PC-3 (cell line): ENCODE results near the gene C1QTNF2. TPM values are rescaled to one million over a fixed set of nuclear protein-coding genes. Genes with fewer than 3 reads are reported as not detected.

Experiments
- ATAC-seq: fragments of 200-7000 bp; cut with Tn5 transposase; 2 replicates; pipeline ENCODE4 v1.9.1; 2020; ENCODE audit warnings: mild to moderate bottlenecking, moderate library complexity
- BruUV-seq: library from RNA; stranded (reverse); fragments of 400-500 nt; replicated peaks from 2 replicates; lab custom pipeline; 2021; lab: Mats Ljungman, UMichigan
- CTCF ChIA-PET: fragments of 300-600 bp; sonication (Branson Sonifier 250); formaldehyde crosslinking; loops from one replicate; lab custom pipeline; 2022; ENCODE audit warnings: antibody characterized with exemption; lab: Charles Lee
- POLR2A ChIA-PET: fragments of 300-600 bp; sonication (Branson Sonifier 250); formaldehyde crosslinking; loops from one replicate; lab custom pipeline; 2022; ENCODE audit warnings: antibody characterized with exemption; ENCODE audit not compliant: unreplicated experiment; lab: Charles Lee
- DNase-seq: peaks from one replicate; pipeline ENCODE4 v3.0.0-alpha.2; 2015
- H2AFZ ChIP-seq: fragments of 300-600 bp; sonication (generic); 2 replicates; pipeline ENCODE4 v1.6.0; 2016; ENCODE audit warnings: antibody characterized with exemption, low read length
- H3F3A ChIP-seq: fragments of 300-600 bp; sonication (generic); one replicate; pipeline ENCODE4 v1.6.0; 2017; ENCODE audit warnings: antibody characterized with exemption, low read length, control low read depth, mild to moderate bottlenecking; ENCODE audit not compliant: unreplicated experiment
- H3K27ac ChIP-seq: fragments of 300-600 bp; sonication (generic); 2 replicates; pipeline ENCODE4 v1.5.1; 2016; ENCODE audit warnings: mild to moderate bottlenecking, low read length
- H3K27me3 ChIP-seq: fragments of 300-600 bp; sonication (generic); 2 replicates; pipeline ENCODE4 v1.6.1; 2016; ENCODE audit warnings: low read length, mixed read lengths
- H3K36me3 ChIP-seq: fragments of 300-600 bp; sonication (generic); 2 replicates; pipeline ENCODE4 v1.6.1; 2016; ENCODE audit warnings: low read depth, mixed run types, low read length, mixed read lengths
- H3K4me1 ChIP-seq: fragments of 300-600 bp; sonication (generic); 2 replicates; pipeline ENCODE4 v1.5.1; 2016; ENCODE audit warnings: low read length; ENCODE audit not compliant: insufficient read depth
- H3K4me2 ChIP-seq: fragments of 300-600 bp; sonication (generic); 2 replicates; pipeline ENCODE4 v1.6.0; 2016; ENCODE audit warnings: low read length
- H3K4me3 ChIP-seq: fragments of 300-600 bp; sonication (generic); 2 replicates; pipeline ENCODE4 v1.5.1; 2016; ENCODE audit warnings: mild to moderate bottlenecking, low read length, mixed read lengths
- H3K79me2 ChIP-seq: fragments of 300-600 bp; sonication (generic); 2 replicates; pipeline ENCODE4 v1.6.1; 2017; ENCODE audit warnings: low read length, mixed read lengths
- H3K9ac ChIP-seq: fragments of 300-600 bp; sonication (generic); 2 replicates; pipeline ENCODE4 v1.6.0; 2016; ENCODE audit warnings: mild to moderate bottlenecking, low read length
- H3K9me2 ChIP-seq: fragments of 300-600 bp; sonication (generic); replicated peaks from 2 replicates; pipeline ENCODE4 v1.6.1; 2016; ENCODE audit warnings: mixed run types, low read length, mixed read lengths
- H3K9me3 ChIP-seq: fragments of 300-600 bp; sonication (generic); 2 replicates; pipeline ENCODE4 v1.6.1; 2016; ENCODE audit warnings: low read length, mixed read lengths
- H4K20me1 ChIP-seq: fragments of 300-600 bp; sonication (generic); 2 replicates; pipeline ENCODE4 v1.6.1; 2016; ENCODE audit warnings: low read length, mixed read lengths
- EZH2 ChIP-seq: fragments of 300-600 bp; sonication (generic); IDR thresholded peaks from one replicate; pipeline ENCODE4 v1.6.1; 2017; ENCODE audit warnings: antibody characterized with exemption, mild to moderate bottlenecking, low read length; ENCODE audit not compliant: unreplicated experiment
- EZH2phosphoT487 ChIP-seq: fragments of 300-600 bp; sonication (generic); IDR thresholded peaks from 2 replicates; pipeline ENCODE4 v1.6.1; 2018; ENCODE audit warnings: mild to moderate bottlenecking, antibody characterized with exemption, low read length, borderline replicate concordance
- intact Hi-C: fragments of 100-400 bp; cut with micrococcal nuclease; formaldehyde crosslinking; loops from 2 replicates; pipeline ENCODE4 v1.9.0; 2023
- total RNA-seq: library from RNA; depleted of rRNA; stranded (reverse); fragments of >200 nt; gene quantifications from 2 replicates; pipeline ENCODE4 v1.2.3, GENCODE V29; 2014
- TF ChIP-seq, protein P1 (sequence below): fragments of 300-600 bp; sonication (generic); conservative IDR thresholded peaks from 2 replicates; pipeline ENCODE4 v1.5.1; 2017; ENCODE audit warnings: antibody characterized with exemption, low read depth, mild to moderate bottlenecking, low read length

Gene C1QTNF2
- total RNA-seq, 1 experiment from 2014 or later: 0.04 TPM

DNA sequence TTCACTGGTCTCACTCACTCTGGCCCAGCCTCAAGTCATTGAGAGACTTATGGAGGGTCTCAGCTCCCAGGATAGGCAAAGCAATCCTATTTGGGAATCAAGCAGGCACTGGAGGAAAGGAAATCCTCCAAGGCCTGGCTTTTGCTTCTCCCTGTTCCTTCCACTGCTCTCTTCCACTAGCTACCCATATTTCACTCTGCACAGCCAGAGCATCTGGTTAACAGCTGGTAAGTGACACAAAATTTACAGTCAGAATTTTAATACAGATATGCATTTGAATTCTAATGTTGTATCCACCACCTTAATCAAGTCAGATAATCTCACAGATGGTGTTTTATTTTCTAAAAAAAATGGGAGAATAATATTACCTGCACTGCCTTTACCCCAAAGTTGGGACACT lies 868 bp upstream of the C1QTNF2 start:
- no TSS peak for BruUV-seq
- Histone ChIP-seq H3K9me3 (peaks cover 3% of the 10 kb centered on the region; the same call in 1 of the 2 replicates), H3K36me3 (no peaks in the 10 kb centered on the region), H3K79me2 (no peaks in the 10 kb centered on the region), H3K4me3 (no peak overlapping the region), H3F3A (no peaks in the 10 kb centered on the region), H3K4me1 (no peaks in the 10 kb centered on the region; the same call in 1 of the 2 replicates), H3K4me2 (no peak overlapping the region), H4K20me1 (no peaks in the 10 kb centered on the region), H3K9me2 (no peaks in the 10 kb centered on the region), H3K27me3 (peaks cover 32% of the 10 kb centered on the region; the same call in 1 of the 2 replicates), H3K27ac (no peak overlapping the region), H2AFZ (no peak overlapping the region), H3K9ac (no peak overlapping the region)
- ChIA-PET CTCF (no interaction called here), POLR2A (no interaction called here)
- intact Hi-C loops: no loop called here
- TF ChIP-seq EZH2 (no peak), EZH2phosphoT487 (no peak)
- TF ChIP-seq, protein P1, sequence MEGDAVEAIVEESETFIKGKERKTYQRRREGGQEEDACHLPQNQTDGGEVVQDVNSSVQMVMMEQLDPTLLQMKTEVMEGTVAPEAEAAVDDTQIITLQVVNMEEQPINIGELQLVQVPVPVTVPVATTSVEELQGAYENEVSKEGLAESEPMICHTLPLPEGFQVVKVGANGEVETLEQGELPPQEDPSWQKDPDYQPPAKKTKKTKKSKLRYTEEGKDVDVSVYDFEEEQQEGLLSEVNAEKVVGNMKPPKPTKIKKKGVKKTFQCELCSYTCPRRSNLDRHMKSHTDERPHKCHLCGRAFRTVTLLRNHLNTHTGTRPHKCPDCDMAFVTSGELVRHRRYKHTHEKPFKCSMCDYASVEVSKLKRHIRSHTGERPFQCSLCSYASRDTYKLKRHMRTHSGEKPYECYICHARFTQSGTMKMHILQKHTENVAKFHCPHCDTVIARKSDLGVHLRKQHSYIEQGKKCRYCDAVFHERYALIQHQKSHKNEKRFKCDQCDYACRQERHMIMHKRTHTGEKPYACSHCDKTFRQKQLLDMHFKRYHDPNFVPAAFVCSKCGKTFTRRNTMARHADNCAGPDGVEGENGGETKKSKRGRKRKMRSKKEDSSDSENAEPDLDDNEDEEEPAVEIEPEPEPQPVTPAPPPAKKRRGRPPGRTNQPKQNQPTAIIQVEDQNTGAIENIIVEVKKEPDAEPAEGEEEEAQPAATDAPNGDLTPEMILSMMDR: no peak
- ATAC-seq: no peak
- no peak for DNase-seq

DNA sequence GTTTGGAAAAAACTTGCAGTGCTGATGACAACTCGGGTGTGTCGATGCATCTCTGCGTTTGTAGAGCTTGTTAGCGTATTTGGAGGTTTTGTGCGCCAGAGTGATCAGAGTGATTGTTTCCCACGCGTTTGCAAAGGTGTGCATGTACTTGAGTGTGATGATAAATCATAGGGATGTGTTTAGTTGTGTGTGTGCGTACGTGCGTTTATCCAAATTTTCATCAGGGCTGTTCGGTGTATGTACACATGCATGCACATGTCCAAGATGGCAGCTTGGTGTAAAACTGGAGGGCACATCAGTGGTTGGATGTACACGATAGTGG lies 248 bp upstream of the C1QTNF2 start:
- peaks cover 32% of the 10 kb centered on the region; the same call in 1 of the 2 replicates for H3K27me3 ChIP-seq
- no peaks in the 10 kb centered on the region for H3K36me3 ChIP-seq
- H3K79me2 ChIP-seq: no peaks in the 10 kb centered on the region
- no peak for ATAC-seq
- intact Hi-C loops: no loop called here
- DNase-seq: no peak
- POLR2A ChIA-PET: no interaction called here
- H2AFZ ChIP-seq: peak overlapping the region; percentile 78
- no peaks in the 10 kb centered on the region for H3K9me2 ChIP-seq
- peak overlapping the region; percentile 83 for H3K4me2 ChIP-seq
- no TSS peak for BruUV-seq
- TF ChIP-seq EZH2 (no peak), EZH2phosphoT487 (no peak)
- TF ChIP-seq, protein P1: no peak
- no peaks in the 10 kb centered on the region; the same call in 1 of the 2 replicates for H3K4me1 ChIP-seq
- peaks cover 3% of the 10 kb centered on the region; the same call in 1 of the 2 replicates for H3K9me3 ChIP-seq
- no peak overlapping the region for H3K27ac ChIP-seq
- no peaks in the 10 kb centered on the region for H4K20me1 ChIP-seq
- H3F3A ChIP-seq: no peaks in the 10 kb centered on the region
- H3K4me3 ChIP-seq: peak overlapping the region; percentile 63
- H3K9ac ChIP-seq: no peak overlapping the region
- CTCF ChIA-PET: interaction anchor here (1.2 kb wide), 1 partner anchor 20 kb away, joined by 8 read pairs; no protein-coding TSS in a partner anchor

DNA sequence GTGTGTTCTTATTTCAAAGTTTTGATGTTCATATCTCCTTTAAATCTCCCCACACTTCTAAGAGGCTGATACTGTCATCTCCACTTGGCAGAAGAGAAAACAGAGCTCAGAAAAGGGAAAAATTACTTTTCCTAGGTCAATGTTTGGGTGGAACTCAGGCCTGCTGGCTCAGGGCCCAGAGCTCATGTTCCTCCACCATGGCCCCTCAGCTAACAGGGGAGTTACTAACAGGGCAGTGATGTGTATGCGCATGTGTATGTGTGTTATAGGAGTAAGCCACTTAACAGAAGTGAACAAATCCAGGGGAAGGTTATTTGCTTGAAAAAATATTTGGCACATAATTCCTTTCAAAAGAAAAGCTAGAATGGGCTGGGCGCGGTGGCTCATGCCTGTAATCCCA lies 2.5 kb downstream of the C1QTNF2 start:
- Histone ChIP-seq H4K20me1 (no peaks in the 10 kb centered on the region), H3K4me2 (no peak overlapping the region), H3K9me2 (no peaks in the 10 kb centered on the region), H3K9ac (no peak overlapping the region), H3K4me3 (no peak overlapping the region), H2AFZ (no peak overlapping the region), H3K27me3 (peaks cover 22% of the 10 kb centered on the region; the same call in 1 of the 2 replicates), H3K36me3 (no peaks in the 10 kb centered on the region), H3K79me2 (no peaks in the 10 kb centered on the region), H3K4me1 (no peaks in the 10 kb centered on the region; the same call in 1 of the 2 replicates), H3F3A (no peaks in the 10 kb centered on the region), H3K27ac (no peak overlapping the region), H3K9me3 (peaks cover 3% of the 10 kb centered on the region; the same call in 1 of the 2 replicates)
- ATAC-seq (no peak), DNase-seq (no peak)
- CTCF ChIA-PET: no interaction called here
- TF ChIP-seq EZH2 (no peak), EZH2phosphoT487 (no peak)
- TF ChIP-seq, protein P1: no peak
- intact Hi-C loops: no loop called here
- BruUV-seq: no TSS peak
- POLR2A ChIA-PET: interaction anchor here (0.6 kb wide), 1 partner anchor 1094 kb away, joined by 3 read pairs; no protein-coding TSS in a partner anchor
